BE2C (cell line): Measurements from ENCODE around the gene P2RX6.
"Not testable (repeated sequence)": the region's sequence is repeated elsewhere in the genome, so short reads cannot be mapped to it uniquely, and the experiment has no call there.

ENCODE experiments used
- DNase-seq: peaks from one replicate; pipeline ENCODE4 v3.0.0-alpha.2; 2020
- H3K27me3 ChIP-seq: fragments of 250-450 bp; sonication (Bioruptor Pico); 2 replicates; pipeline ENCODE4 v1.5.1; 2020; ENCODE audit warnings: mild to moderate bottlenecking
- H3K36me3 ChIP-seq: fragments of 250-450 bp; sonication (Bioruptor Pico); 2 replicates; pipeline ENCODE4 v1.5.1; 2020; ENCODE audit warnings: mild to moderate bottlenecking
- H3K4me1 ChIP-seq: fragments of 250-450 bp; sonication (Bioruptor Pico); 2 replicates; pipeline ENCODE4 v1.5.1; 2020
- H3K4me3 ChIP-seq: 2 replicates; pipeline ENCODE4 v1.5.1; 2011; ENCODE audit warnings: low read depth, low read length
- H3K9me3 ChIP-seq: fragments of 250-450 bp; sonication (Bioruptor Pico); 2 replicates; pipeline ENCODE4 v1.5.1; 2020
- TF ChIP-seq, protein P1 (sequence below): IDR thresholded peaks from 2 replicates; pipeline ENCODE4 v1.5.1; 2012; ENCODE audit warnings: mild to moderate bottlenecking, low read depth, low read length

P2RX6 gene

DNA sequence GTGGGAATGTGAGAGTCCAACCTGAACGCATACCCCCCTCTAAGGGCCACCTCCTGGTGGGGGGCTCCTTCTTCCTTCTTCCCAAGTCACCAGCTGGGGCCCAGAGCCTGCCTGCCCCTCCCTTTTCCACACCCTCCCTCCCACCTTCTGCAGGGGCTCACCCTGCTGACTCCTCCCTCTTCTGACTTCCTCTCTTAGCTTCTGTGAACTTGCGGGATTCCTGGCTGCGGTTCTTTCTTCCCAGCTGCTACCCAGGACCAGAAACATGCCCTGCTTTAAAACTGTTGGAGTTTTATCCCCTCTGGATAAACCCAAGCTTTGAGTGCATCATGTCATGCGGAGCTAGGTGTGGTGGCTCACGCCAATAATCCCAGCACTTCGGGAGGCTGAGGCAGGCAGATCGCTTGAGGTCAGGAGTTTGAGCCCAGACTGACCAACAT, 40.9 kb downstream of the P2RX6 start:
- no peak for DNase-seq
- no peaks in the 10 kb centered on the region for H3K36me3 ChIP-seq
- no peaks in the 10 kb centered on the region for H3K9me3 ChIP-seq
- no peaks in the 10 kb centered on the region for H3K4me1 ChIP-seq
- TF ChIP-seq, protein P1, sequence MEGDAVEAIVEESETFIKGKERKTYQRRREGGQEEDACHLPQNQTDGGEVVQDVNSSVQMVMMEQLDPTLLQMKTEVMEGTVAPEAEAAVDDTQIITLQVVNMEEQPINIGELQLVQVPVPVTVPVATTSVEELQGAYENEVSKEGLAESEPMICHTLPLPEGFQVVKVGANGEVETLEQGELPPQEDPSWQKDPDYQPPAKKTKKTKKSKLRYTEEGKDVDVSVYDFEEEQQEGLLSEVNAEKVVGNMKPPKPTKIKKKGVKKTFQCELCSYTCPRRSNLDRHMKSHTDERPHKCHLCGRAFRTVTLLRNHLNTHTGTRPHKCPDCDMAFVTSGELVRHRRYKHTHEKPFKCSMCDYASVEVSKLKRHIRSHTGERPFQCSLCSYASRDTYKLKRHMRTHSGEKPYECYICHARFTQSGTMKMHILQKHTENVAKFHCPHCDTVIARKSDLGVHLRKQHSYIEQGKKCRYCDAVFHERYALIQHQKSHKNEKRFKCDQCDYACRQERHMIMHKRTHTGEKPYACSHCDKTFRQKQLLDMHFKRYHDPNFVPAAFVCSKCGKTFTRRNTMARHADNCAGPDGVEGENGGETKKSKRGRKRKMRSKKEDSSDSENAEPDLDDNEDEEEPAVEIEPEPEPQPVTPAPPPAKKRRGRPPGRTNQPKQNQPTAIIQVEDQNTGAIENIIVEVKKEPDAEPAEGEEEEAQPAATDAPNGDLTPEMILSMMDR, result no peak
- no peaks in the 10 kb centered on the region for H3K27me3 ChIP-seq
- no peak overlapping the region for H3K4me3 ChIP-seq

DNA sequence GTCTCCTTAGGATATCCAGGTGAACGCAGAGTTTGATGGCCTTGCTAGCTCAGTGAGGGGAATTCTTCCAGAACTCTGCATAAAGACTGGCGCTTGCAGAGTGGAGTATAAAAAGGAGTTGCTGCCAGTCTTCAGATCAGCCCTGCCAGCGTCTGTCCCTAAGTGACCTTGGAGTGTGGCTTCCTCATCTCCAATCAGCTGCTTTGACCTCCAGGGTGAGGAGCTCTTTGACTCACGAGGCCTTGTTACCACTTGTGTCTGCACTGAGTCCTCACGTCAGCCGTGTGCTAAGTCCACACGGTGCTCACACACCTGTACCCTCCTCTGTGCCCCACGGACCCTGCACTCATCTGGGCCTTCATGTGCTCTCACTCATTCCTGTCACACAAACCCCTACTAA, 45.4 kb downstream of the P2RX6 start:
- not testable (repeated sequence) for H3K4me1 ChIP-seq, H3K36me3 ChIP-seq, H3K27me3 ChIP-seq, H3K9me3 ChIP-seq, DNase-seq, H3K4me3 ChIP-seq

DNA sequence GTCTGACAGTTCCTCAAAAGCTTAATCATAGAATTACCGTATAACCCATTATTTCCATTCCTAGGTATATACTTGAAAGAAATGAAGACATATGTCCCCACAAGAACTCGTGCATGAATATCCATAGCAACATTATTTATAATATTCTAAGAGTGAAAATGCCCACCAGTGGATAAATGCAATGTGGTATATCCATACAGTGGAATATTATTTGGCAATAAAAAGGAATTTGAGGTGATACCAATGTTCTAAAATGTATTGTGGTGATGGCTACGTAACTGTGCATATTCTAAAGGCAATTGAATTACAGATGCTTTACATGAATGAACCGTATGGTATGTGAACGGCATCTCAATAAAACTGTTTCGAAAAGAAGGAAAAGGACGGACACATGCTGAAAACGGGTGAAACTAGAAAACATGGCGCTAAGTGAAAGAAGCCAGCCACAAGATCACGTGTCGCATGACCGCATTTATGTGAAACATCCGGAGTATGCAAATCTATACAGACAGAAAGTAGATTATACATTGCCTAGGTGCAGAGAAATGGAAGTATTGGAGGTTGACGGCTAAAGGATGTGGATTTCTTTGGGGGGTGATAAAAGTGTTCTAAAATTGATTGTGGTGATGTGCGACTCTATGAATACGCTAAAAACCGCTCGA, 46.8 kb downstream of the P2RX6 start:
- not testable (repeated sequence) for H3K4me3 ChIP-seq, H3K9me3 ChIP-seq, H3K27me3 ChIP-seq, H3K4me1 ChIP-seq, DNase-seq, H3K36me3 ChIP-seq

- not testable (repeated sequence) for H3K4me1 ChIP-seq, DNase-seq, H3K9me3 ChIP-seq, H3K4me3 ChIP-seq, H3K27me3 ChIP-seq, H3K36me3 ChIP-seq
Measured at GRCh38 chr22:21064425-21064824, 49.5 kb downstream of the P2RX6 start.

DNA sequence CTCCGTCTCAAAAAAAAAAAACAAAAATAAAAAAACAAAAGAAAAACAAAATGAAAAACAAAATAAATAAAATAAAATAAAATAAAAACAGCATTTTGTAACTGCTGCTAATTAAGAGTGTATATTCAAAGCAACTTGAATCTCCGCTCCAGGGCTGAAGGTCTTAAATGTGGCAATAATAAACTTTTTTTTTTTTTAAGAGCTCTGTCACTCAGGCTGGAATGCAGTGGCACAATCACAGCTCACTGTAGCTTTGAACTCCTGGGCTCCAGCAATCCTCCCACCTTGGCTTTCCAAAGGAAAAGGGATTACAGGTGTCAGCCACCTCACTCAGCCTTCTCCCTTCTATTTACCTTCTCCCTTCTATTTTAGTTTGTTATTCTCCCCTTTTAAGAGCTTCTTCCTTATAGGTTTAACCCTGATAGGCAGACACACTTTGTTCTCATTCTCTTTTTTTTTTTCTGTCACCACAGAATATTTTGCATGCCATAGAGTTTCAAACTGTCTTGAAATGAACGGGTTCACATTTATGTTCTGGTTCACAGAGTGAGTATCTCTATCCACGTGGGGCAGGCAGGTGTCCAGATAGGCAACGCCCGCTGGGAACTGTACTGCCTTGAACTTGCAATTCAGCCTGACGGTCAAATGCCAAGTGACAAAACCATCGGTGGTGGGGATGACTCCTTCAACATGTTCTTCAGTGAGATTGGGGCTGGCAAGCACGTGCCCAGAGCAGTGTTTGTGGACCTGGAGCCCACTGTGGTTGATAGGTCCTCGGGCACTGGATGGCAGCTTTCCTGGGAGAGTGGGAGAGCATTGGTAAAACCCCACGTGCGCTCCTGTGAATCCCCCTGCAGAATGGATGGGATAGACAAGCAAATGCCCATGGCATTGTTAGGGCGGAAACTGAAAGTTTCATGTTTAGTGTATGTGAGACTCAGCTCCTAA, 50.2 kb downstream of the P2RX6 start:
- TF ChIP-seq, protein P1, result no peak
- H3K27me3 ChIP-seq, result no peaks in the 10 kb centered on the region
- H3K36me3 ChIP-seq, result no peaks in the 10 kb centered on the region
- H3K4me3 ChIP-seq, result no peak overlapping the region
- H3K4me1 ChIP-seq, result no peaks in the 10 kb centered on the region
- DNase-seq, result no peak
- no peaks in the 10 kb centered on the region for H3K9me3 ChIP-seq

- Histone ChIP-seq H3K36me3 (no peaks in the 10 kb centered on the region), H3K27me3 (no peaks in the 10 kb centered on the region), H3K4me1 (no peaks in the 10 kb centered on the region), H3K9me3 (no peaks in the 10 kb centered on the region), H3K4me3 (no peak overlapping the region)
- DNase-seq, result no peak
- TF ChIP-seq, protein P1, result no peak
Measured at GRCh38 chr22:21067075-21067900, 52.3 kb downstream of the P2RX6 start.

DNA sequence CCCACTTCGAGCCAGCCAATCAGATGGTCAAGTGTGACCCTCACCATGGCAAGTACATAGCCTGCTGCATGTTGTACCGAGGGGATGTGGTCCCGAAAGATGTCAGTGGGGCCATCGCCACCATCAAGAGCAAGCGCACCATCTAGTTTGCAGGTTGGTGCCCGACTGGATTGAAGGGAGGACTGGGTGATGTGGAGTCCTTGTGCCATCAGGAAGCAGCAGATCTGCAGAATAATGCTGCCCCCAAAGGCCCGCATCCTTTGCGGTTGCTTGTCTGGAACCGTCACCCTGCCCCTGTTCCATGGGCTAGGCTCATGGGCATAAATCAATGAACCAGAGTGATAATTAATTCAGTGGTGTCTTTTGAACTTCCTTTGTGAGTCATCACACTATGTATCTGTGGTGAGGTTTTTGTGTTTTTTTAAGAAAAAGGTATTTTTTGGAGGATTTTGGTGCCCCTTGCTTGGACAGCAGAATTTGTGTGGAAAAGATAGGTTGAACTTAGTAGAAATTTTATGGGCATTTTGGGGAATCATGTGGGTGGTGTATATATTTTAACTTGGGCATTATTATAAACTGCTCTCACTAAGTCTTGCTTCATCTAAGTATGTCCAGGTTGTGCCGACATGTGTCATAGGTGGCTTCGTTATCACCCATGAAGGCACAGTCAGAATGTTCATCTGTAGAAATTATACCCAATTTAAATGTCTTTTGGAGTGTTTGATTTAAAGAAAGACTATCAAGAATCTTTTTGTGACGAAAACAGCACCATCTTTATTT, 53.1 kb downstream of the P2RX6 start:
- H3K4me1 ChIP-seq, result no peaks in the 10 kb centered on the region
- H3K4me3 ChIP-seq, result no peak overlapping the region
- no peak for DNase-seq
- H3K36me3 ChIP-seq, result no peaks in the 10 kb centered on the region
- H3K27me3 ChIP-seq, result no peaks in the 10 kb centered on the region
- no peaks in the 10 kb centered on the region for H3K9me3 ChIP-seq
- TF ChIP-seq, protein P1, result no peak
